Stimulated activated CD4-positive, alpha-beta T cell treated with anti-CD3 and anti-CD28 coated beads, Interleukin-1b, Interleukin-23, amount 100 ng/mL, for 4 hours (primary cell): ENCODE data around the gene SSPN.

Source experiments
- DNase-seq, 2 donors: peaks; one replicate each; pipeline ENCODE4 v3.0.0-alpha.2; 2020; ENCODE audit warnings: low read depth in 2 of 2

The SSPN gene

DNA sequence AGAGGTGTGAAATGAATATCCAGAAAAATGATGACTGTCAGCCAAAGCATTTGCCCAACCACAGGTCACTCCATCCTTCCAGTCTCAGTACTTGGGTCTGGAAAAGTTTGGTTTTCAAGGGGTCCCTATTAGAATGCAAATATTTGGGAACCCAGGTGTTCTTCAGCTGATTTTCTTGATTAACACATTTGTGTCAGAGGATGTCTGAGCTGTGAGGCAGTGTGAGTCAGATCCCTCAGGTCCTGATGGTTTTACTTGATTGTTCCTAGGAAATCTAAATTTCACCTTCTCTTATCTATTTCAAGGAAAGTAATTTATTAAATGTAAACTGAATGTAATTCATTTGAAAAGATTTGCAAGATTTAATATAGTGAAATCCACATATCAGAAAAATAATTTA is 71.5 kb downstream of the SSPN start:
- no peak for DNase-seq

DNA sequence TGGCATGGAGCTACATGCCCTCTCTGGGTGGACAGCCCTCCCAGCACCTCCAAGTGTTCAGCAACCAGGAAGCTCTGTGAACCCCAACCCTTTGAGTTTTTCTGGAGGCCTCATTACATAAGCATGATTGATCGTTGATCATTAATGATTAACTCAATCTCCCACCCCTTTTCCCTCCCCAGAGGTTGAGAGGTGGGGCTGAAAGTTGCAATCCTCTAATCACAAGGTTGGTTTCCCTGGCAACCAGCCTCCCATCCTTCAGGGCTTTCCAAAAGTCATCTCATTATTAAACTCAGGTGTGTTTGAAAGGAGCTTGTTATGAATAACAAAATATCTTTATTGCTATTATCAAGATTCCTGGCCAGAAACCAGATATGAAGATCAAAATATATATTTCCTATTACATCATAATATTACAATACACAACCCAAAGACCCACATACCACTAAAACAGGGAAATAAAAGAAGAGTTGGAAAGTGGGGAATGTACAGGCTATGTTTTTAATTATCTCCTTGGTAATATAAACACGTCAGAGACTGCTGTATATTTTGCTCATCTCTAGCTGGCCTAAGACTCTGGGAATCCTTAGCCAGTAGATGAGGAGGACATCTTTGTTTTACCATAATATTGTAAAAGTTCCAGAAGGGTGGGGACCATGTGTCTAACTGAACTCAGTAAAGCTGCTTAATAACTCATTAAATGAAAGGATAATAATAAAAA is 73.6 kb downstream of the SSPN start:
- DNase-seq = no peak

DNA sequence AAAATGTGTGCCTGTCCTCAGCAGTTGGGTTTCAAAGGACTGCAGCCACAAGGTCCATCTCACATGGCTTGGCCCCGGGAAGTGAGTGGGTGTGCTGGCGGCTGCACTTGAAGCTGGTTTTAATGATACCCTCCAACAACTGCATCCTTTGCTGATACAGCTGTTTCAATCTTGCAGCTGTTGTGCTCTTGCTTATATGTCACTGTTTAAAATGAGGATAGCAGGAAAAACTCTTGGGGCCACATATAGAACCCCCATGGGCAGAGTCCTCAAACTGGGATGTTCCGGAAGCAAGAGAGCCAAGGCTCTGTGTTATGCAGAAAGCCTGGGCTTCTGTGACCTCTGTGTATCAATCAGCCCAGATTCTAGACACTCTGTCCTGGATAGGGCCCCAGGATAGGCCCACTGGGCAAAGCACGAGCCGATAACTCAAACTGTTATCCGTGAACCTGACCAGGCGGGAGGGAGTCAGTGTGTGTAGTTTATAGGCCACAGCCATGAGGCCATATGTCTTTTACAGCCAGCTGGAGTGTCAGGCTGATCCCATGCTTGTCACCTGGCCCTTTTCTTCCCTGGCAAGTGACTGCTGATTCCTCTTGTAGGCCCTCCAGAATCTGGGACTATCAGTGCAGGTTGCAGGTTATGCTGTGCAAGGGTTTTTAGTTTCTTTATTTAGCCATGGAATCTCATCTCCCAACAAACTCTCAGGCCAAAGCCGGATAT is 74.3 kb downstream of the SSPN start:
- DNase-seq = no peak

DNA sequence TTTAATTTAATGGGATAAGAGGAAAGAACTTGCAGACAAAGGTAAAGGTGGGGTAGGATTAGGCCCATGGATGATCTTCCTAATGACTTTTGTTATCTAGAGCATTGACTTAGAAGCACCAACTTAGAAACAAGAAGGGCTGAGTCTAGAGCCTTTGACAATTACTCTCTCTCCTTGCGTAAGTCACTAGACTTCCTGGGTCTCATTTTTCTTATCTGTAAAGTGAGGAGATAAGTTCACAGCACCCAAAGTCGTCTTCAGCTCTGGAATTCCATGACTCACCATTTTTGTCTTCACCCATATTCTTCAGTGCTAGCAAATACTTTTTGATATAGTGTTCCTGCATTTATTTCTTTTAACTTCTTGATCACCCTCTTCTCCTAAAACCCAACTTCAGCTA is 75.7 kb downstream of the SSPN start:
- DNase-seq = no peak

DNA sequence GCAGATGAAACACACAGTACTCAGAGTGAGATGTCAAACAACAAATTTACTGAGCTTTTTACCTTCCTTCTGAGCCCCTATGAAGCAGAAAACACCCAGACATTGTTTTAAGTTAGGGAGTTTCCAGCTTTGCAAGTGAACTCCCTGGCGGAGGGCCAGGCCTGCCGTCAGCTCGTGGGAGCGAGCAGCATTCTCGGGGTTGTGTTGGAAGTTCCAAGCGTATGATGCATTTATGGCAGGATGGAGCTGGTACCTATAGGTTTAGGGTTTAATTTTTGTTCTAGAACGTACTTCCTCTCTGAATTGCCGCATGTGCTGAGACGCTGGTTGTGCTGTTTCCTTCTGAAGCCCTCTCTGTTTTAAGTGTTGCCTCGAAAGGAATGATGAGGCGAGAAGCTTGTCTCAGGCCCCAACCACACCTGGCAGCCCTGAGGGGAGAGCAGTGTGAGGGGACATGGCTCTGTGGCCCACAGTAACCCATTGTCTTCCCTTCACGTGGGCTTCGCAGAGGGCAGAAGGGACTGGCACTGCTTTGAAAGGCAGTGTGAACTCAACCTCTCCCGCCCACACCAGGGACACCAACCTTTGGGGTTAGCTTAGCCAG is 76.6 kb downstream of the SSPN start:
- DNase-seq = peak in 1 of 2 donors; percentile 19

DNA sequence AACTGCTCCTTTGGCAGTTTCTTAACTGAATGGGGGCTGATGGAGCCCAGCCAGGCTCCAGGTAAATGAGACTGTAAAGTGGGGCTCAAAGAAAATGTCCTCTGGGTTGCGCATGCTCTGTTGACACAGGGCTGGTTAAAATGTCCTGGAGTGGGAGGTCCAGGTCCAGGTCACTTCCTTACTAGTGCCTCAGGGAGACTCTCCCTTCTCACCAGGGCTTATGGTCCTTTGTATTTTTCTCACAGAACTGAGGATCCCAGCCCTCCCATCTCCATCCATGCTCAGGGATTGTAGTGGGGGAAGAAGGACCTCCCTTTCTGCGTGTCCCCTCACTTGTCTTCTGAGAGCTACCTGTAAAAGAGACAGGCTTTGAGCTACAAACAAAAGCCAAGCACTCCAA is 77.5 kb downstream of the SSPN start:
- DNase-seq = no peak

DNA sequence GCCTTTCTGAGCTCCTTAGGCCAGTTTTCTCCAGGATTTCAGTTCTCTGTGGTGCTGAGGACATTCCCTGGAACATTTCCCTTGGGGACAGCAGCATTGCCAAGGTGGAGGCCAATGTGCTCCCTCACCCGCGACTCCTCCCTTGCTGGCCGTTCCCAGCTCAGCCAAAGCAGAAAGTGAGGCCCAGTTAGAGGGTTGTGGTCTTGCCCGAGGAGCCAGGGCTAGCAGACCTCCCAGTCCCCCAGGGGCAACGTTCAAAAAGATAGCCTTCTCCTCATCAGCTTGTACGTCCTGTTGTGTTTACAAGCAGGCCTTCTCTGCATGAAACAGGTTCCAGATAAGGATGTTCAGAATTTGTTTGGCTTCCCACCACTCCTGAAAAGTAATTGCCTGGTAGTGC is 78.4 kb downstream of the SSPN start:
- no peak for DNase-seq

DNA sequence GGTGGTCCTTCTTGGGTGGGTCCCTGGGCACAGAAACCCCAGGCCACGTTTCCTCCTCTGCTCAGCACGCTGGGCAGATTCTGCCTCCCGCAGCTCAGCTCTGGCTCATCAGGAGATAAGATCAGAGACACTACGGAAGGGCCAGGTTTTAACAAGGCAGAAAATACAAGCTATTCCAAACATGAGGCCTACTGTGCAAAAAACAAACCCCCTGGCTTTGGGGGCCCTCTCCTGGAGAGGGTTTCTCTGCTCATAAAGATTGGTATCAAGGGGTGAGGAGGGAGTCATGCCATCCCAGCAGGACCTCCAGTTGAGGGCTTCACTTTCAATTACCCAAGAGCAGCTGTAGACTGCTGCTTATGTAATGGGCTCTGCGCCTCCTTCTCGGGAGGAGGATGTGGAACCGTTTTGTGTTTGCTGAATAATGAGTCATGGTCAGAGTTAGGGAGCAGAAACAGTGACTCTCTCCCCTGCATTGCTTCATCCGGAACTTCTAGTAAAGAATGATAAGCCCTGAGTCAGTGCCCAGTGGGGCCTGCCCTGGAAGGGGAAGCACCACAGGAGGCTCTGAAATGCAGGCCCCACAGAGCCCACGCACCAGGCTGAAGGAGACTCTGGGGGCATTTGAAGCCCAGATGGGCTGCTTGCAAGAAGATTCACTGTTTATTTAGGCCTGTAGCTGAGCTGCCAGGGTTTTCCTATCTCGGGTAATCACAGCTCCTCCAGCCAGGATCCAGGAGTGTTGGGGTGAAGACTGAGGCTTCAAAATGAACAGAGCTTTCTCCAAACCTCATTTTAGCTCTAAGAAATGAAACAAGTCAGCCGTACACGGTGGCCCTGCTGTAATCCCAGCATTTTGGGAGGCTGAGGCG is 79.3 kb downstream of the SSPN start:
- DNase-seq = peak in 1 of 2 donors; percentile 7

DNA sequence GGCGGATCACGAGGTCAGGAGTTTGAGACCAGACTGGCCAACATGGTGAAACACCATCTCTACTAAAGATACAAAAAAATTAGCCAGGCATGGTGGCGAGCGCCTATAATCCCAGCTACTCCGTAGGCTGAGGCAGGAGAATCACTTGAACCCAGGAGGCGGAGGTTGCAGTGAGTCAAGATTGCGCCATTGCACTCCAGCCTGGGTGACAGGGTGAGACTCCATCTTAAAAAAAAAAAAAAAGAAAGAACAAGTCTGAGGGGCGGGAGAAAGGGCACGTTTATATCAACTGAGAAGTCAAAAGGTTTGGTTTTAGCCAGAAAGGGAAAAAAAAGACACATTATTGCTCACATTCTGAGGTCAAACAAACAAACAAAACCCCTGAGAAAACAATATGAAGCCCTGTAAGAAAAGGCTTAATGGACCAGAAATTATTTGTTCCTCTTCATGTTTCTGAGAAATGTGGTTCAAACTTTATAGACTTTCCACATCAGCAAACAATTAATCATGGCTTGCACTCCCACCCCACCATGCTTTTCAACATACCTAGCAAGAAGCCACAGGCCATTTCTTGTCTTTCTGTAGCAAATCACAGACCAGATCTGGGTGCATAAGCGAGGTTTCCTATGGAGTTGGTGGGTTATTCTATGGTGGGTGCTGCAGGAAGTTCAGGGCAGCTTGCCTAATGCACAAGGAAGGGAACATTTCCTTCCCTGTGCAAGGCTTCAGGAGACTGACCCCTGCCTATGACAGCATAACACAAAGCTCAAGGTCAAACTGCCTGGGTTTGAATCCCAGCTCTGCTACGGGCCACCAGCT is 80.1 kb downstream of the SSPN start:
- no peak for DNase-seq

DNA sequence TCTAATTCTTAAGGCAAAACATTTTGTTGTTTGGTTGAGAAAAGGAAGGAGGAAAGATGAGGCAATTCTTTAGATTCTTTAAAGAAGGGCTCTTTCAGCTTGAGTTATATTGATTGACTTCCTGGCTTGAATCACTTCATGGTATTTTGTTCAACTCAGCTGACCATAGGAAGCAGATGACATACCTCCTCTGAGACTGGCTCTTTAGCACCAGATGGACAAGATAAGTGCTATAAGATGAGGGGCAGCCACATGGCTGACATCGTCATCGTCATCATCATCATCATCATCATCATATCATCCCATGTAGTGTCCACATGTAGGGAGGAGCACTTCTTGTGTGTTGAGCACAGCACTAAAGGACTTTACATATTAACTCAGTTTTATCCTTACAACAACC is 81.3 kb downstream of the SSPN start:
- no peak for DNase-seq

DNA sequence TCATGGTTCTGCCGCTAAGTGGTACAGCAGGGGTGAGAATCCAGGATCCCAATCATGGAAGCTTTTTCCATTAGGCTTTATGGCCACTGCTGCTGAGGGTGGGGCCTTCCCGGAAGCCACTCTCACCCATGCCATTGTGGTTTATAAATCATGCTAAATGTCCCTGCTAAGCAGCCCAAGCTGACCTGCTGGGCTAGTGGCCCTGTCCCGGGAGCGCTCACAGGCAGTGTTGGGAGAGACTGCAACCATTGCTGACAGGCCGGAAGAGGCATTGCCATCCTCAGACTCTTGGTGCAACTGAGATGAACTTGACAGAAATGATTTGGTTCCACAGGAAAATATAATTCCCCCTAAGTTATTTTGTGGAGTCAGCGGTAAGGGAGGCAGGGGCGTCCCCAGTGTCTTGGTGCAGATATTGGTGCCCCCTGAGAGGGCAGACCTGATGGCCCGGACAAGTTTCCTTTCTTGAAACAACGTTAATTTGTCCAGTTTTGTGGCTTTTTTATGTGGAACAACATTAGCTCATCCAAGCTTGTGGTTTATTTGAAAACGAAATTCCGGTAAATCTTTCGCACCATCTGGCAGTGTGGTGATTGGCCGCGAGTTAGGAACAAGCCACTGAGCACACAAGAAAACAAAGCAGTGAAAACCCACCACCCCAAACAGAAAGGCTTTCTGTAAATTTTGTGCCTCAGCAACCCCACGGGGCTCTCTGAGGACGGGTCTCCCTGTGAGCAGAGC is 82.3 kb downstream of the SSPN start:
- no peak for DNase-seq

DNA sequence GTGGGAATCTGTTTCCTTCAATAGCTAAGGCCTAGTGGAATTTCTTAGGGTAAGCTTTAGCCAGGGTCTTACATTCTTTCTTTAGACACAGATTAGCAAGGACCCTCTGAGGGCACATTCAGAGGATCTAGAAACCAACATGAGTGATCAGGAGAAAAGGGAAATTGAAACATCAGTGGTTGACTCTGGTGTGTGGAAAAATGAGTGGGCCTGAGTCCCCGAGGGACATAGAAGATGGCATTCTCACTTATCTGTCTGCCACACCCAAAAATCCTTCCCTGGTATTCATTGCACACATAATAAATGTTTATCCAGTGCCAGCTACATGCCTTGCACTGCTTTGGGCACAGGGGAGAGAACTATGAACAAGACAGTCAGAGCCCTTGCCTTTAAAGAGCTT is 82.9 kb downstream of the SSPN start:
- DNase-seq = no peak

DNA sequence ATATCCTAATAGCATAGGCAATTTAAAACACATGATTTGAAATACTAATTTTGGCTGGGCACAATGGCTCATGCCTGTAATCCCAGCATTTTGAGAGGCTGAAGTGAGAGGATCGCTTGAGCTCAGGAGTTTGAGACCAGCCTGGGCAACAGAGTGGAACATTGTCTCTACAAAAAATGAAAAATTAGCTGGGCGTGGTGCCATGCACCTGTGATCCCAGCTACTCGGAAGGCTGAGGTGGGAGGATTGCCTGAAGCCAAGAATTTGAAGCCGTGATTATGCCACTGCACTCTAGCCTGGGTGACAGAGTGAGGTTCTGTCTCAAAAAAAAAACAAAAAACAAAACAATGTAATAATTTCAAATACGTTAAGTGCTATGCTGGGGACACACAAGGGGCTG is 83.3 kb downstream of the SSPN start:
- DNase-seq = no peak

DNA sequence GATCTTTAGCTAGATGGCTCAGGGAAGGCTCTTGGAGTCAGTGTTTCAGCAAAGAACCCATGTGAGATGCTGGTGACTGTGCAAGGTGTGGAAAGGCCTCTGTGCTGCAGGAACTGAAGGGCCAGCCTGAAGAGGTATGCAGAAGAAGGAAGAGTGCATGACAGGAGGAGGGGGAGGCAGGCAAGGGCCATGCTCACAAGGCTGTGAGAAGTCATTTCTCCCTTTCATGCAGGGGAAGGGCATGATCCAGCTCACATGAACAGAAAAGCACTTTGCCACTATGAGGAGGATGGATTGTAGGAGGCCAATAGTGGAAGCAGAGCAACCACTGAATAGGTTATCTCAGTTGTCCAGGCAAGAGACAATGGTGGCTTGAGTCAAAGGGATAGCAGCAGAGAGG is 83.7 kb downstream of the SSPN start:
- no peak for DNase-seq

DNA sequence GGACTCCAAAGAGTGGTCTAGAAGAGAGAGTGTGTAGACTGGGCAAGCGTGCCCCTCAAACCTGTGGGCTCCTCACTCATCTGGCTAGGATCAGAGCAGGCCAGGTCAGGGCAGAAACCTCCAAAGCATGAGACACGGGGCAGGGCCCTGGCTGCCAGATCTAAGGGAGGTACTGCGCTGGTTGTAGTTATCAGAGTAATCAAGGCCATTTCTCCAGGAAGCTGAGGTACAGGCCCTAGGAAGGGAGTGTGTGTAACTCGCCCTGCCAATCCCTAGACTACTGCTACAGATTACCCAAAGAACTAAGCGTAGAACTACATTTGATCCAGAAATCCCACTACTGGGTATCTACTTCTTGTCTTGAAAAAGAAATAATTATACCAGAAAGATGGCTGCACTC is 84.5 kb downstream of the SSPN start:
- DNase-seq = no peak

DNA sequence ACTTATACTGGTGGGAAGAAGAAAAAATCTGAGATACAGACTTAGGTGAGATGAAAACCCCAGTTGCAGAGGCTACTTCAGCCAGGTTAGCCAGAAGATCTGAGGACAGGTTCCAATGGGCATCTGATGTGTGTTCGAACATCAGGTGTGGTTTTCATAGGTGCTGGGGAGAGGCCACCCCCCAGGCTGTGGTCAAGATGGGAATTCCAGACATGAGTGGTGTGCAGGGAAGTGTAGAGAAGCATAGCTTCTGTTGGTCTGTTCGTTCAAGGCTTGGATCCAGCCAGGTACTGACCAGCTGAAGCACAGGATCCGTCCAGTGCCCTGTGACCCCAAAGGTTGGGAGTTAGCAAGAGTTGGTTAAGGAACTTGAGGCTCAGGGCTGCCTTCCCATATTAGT is 85.5 kb downstream of the SSPN start:
- DNase-seq = no peak

DNA sequence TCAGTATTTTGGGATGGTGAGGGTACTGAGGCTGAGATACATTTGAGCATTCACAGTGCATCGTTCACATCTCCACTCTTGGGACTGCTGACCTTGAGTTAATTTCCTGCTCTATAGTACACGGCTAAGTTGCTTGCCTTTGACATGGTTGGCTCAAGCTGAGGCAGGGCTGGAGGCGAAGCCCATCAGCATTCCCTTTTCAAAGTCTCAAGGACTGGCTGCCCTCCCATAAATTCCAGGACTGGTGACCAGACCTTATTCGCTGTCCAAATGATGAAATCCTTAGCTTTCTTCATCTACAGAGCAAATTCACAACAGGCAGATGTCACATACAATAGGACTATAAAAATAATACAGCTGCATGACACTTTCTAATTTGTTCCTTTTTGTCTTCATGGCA is 85.9 kb downstream of the SSPN start:
- no peak for DNase-seq

DNA sequence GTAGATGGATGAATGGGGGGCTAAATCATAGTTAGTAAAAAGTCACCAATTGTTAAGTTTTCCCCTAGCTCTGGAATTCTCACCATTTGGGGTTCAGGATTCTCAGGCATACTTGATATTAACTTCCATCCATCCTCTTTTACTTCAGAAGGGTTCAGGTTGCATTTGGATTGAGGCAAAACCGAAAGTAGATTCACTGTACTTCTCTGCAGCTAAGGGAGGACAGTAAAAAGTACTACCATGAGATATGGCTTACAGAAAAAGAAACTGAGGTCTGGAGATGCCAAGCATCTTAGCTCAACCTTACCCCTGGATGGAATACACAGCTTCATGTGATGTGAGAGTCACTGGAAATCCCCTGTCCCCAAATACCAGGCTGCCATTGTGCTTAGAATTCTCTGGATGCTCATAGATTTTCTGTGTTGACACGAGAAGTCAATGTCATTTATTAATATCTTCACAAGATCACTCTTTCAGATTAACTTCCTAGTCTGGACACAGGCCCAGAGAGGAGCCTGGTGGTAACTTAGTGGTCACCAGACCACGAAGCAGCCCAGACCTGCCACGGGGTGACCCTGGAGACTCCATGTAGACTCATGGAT is 87.1 kb downstream of the SSPN start:
- no peak for DNase-seq

DNA sequence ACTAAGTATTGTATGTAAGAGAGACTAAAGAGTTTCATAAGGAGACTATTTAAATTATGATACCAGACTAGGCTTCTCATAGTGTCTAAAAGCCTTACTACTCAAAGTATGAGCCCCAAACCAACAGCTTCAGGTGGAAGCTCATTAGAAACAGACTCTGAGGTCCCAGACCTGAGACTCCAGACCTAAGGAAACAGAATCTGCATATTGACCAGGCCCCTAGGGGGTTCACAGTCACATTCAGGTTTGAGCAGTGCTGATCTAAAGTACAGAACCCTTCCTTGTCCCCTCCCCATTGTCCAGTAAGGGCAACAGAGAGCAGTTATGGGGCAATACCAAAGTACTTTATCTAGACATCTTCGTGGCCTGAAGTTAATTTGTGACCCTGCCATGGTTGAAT is 87.7 kb downstream of the SSPN start:
- no peak for DNase-seq

DNA sequence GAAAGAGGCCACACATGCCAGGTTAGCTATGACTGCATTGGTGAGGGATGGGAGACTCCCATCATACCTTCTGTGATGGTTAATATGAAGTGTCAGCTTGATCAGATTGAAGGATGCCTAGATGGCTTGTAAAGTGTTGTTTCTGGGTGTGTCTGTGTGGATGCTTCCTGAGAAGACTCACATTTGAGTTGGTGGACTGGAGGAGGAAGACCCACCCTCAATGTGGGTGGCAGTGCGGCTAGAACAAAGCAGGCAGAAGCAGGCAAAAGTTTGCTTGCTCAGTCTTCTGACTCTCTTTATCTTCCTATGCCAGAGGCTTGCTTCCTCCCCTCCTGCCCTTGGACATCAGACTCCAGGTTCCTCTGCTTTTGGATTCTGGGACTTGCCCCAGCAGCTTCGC is 88.2 kb downstream of the SSPN start:
- DNase-seq = no peak
